Mesenchymal stem cell (in vitro differentiated cells and primary cell): ENCODE results near the gene EOLA1.
"Not testable (repeated sequence)": the region's sequence is repeated elsewhere in the genome, so short reads cannot be mapped to it uniquely, and the experiment has no call there.

Experiments used
- DNase-seq: peaks from one replicate; pipeline ENCODE4 v3.0.0-alpha.2; 2013
- H2AFZ ChIP-seq: one replicate; pipeline ENCODE4 v1.6.1; 2013; ENCODE audit warnings: low read depth, mild to moderate bottlenecking, control low read depth, inconsistent platforms, low read length, moderate library complexity
- H2AK5ac ChIP-seq: 2 replicates; pipeline ENCODE4 v1.6.1; 2013; ENCODE audit warnings: low read length, moderate library complexity, mild to moderate bottlenecking, inconsistent platforms; ENCODE audit not compliant: severe bottlenecking
- H2BK120ac ChIP-seq: one replicate; pipeline ENCODE4 v1.6.1; 2013; ENCODE audit warnings: low read depth, mild to moderate bottlenecking, inconsistent platforms, low read length, moderate library complexity
- H2BK12ac ChIP-seq, 2 experiments: one replicate each; pipeline ENCODE4 v1.6.1; 2013; ENCODE audit warnings: inconsistent platforms in 2 of 2, low read length in 2 of 2, mild to moderate bottlenecking in 2 of 2, moderate library complexity in 2 of 2, control low read depth in 1 of 2
- H2BK15ac ChIP-seq: one replicate; pipeline ENCODE4 v1.6.1; 2013; ENCODE audit warnings: mild to moderate bottlenecking, low read depth, inconsistent platforms; ENCODE audit not compliant: poor library complexity, severe bottlenecking
- H2BK5ac ChIP-seq: 2 replicates; pipeline ENCODE4 v1.6.1; 2013; ENCODE audit warnings: low read depth, mild to moderate bottlenecking, low read length, control low read depth, inconsistent platforms; ENCODE audit not compliant: poor library complexity, severe bottlenecking
- H3K14ac ChIP-seq, 2 experiments: one replicate each; pipeline ENCODE4 v1.6.1; 2013; ENCODE audit warnings: inconsistent platforms in 2 of 2, low read length in 2 of 2, control low read depth in 1 of 2, mild to moderate bottlenecking in 1 of 2, moderate library complexity in 1 of 2
- H3K18ac ChIP-seq, 2 experiments: one replicate each; pipeline ENCODE4 v1.6.1; 2013; ENCODE audit warnings: inconsistent platforms in 2 of 2, low read length in 2 of 2, control low read depth in 1 of 2, low read depth in 1 of 2, mild to moderate bottlenecking in 1 of 2
- H3K23ac ChIP-seq, 2 experiments: one replicate each; pipeline ENCODE4 v1.6.1; 2013; ENCODE audit warnings: inconsistent platforms in 2 of 2, low read length in 2 of 2, mild to moderate bottlenecking in 2 of 2, moderate library complexity in 2 of 2, control low read depth in 1 of 2
- H3K27ac ChIP-seq: 2 replicates; pipeline ENCODE4 v1.5.1; 2013; ENCODE audit warnings: mild to moderate bottlenecking, moderate library complexity, low read length, control low read depth, inconsistent platforms; ENCODE audit not compliant: poor library complexity, severe bottlenecking
- H3K27me3 ChIP-seq, 2 experiments: 2 replicates each; pipeline versions ENCODE4 v1.6.1 to v1.7.0; 2013; ENCODE audit warnings: low read length in 2 of 2, mild to moderate bottlenecking in 2 of 2, moderate library complexity in 2 of 2, control low read depth in 1 of 2, inconsistent platforms in 1 of 2; ENCODE audit not compliant: control insufficient read depth in 1 of 2, insufficient read depth in 1 of 2
- H3K36me3 ChIP-seq, 2 experiments: 2 replicates each; pipeline versions ENCODE4 v1.6.1 to v1.7.0; 2013; ENCODE audit warnings: low read length in 2 of 2, control low read depth in 1 of 2, inconsistent platforms in 1 of 2, low read depth in 1 of 2, mild to moderate bottlenecking in 1 of 2; ENCODE audit not compliant: insufficient read depth in 2 of 2, control insufficient read depth in 1 of 2
- H3K4ac ChIP-seq, 2 experiments: one replicate each; pipeline ENCODE4 v1.6.1; 2013; ENCODE audit warnings: inconsistent platforms in 2 of 2, low read length in 2 of 2, mild to moderate bottlenecking in 2 of 2, moderate library complexity in 2 of 2, control low read depth in 1 of 2, low read depth in 1 of 2
- H3K4me1 ChIP-seq: 2 replicates; pipeline ENCODE4 v1.6.1; 2013; ENCODE audit warnings: low read depth, low read length, control low read depth; ENCODE audit not compliant: control insufficient read depth, insufficient read depth
- H3K4me2 ChIP-seq: 2 replicates; pipeline ENCODE4 v1.6.1; 2013; ENCODE audit warnings: low read length, mild to moderate bottlenecking, inconsistent platforms; ENCODE audit not compliant: poor library complexity, severe bottlenecking
- H3K4me3 ChIP-seq, 2 experiments: 2 replicates each; pipeline versions ENCODE4 v1.5.1 to v1.7.0; 2013; ENCODE audit warnings: low read length in 2 of 2, mild to moderate bottlenecking in 2 of 2, control low read depth in 1 of 2, low read depth in 1 of 2; ENCODE audit not compliant: insufficient read depth in 1 of 2
- H3K79me1 ChIP-seq: replicated peaks from 2 replicates; pipeline ENCODE4 v1.6.1; 2013; ENCODE audit warnings: mild to moderate bottlenecking, control low read depth, low read length, inconsistent platforms; ENCODE audit not compliant: poor library complexity, severe bottlenecking
- H3K9ac ChIP-seq: 2 replicates; pipeline ENCODE4 v1.7.0; 2013; ENCODE audit warnings: mild to moderate bottlenecking, low read length, moderate library complexity
- H3K9me3 ChIP-seq: 2 replicates; pipeline ENCODE4 v1.7.0; 2013; ENCODE audit warnings: mild to moderate bottlenecking, low read length; ENCODE audit not compliant: control insufficient read depth
- H4K8ac ChIP-seq: one replicate; pipeline ENCODE4 v1.6.1; 2013; ENCODE audit warnings: inconsistent platforms, mild to moderate bottlenecking, low read length, moderate library complexity
- H4K91ac ChIP-seq: one replicate; pipeline ENCODE4 v1.6.1; 2013; ENCODE audit warnings: mild to moderate bottlenecking, low read length, inconsistent platforms
- WGBS: methylation state at CpG from one replicate; pipeline ENCODE4 v1.1.7; 2013; ENCODE audit warnings: mixed read lengths; 5-methylcytosine and 5-hydroxymethylcytosine counted together

EOLA1 gene

DNA sequence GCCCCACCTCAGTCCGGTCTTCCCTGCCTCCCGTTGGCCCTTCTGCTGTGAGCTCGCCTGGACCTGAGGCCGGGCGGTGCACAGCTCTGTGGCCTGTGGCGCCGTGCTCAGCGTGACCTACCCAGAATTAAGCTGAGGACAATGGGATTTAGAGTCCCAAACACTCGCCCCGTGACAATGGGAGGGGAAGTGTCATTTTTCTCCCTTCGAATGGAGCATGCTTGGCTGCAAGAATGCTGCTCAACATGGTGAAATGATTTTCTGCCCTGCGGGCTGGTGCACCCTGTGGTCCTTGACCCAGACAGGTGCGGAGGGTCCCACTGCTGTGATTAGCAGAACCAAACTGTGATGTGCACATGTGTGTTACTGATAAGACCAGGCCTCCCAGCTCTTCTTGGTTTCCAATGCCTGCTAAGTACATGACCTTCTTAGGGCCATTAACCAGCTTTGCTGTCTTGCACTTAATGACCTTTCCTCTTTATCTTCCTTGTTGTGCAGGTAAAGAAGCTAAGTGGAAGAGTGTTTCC lies 772 bp downstream of the EOLA1 start:
- Histone ChIP-seq H3K36me3 (peaks cover 0 to 7% of the 10 kb centered on the region in 2 experiments), H2BK15ac (no peak overlapping the region), H3K27me3 (no peaks in the 10 kb centered on the region), H3K9ac (peak overlapping the region; percentile 89), H4K91ac (no peak overlapping the region), H2BK5ac (no peak overlapping the region), H3K4me1 (peaks cover 7% of the 10 kb centered on the region), H3K18ac (no peak overlapping the region), H4K8ac (no peak overlapping the region), H3K27ac (no peak overlapping the region), H3K23ac (no peak overlapping the region), H2AK5ac (no peak overlapping the region), H2AFZ (no peak overlapping the region), H3K9me3 (no peaks in the 10 kb centered on the region), H2BK12ac (no peak overlapping the region), H3K4me3 (peak overlapping the region; percentile 82 to 88), H3K14ac (no peak overlapping the region), H3K4me2 (peak overlapping the region; percentile 85), H3K79me1 (no peaks in the 10 kb centered on the region), H3K4ac (no peak overlapping the region), H2BK120ac (no peak overlapping the region)
- DNase-seq = no peak
- 11% methylated on average over 13 of the region's 13 CpGs for WGBS

DNA sequence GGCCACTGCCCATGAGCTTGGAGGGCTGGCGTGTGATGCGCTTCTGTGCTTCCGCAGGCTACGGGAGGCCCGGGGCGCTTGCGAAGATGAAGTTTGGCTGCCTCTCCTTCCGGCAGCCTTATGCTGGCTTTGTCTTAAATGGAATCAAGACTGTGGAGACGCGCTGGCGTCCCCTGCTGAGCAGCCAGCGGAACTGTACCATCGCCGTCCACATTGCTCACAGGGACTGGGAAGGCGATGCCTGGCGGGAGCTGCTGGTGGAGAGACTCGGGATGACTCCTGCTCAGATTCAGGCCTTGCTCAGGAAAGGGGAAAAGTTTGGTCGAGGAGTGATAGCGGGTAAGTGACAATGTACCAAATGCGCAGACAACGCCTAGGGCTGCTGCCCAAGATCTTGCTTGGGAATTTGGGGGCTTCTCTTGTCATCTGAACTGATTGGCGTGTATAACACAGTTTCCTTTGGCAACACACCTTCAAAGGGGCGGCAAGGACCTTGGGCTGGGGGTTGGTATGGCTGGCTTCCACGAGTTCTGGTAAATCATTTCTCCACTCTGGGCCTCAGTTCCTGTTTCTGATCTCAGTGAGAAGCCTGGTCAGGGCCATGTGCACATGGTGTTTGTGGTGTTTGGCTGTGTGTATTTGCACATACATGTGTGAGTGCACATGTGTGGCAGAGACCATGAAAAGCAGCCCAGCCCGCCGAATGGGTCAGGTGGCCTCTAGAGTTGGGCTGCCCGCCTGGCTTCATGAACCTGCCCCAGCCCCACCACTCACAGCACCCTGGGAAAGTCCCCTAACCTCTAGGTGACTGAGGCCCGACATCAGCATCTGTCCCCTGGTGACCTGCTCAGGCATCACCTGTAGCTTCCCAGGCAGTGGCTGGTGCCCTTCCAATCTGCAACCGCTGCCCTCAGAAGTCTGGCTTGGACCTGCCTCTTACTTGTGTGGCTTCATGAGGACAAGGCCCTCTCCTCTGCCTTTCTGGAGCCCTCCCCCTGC lies 5.0 kb downstream of the EOLA1 start:
- H3K36me3 ChIP-seq = not testable (repeated sequence)

DNA sequence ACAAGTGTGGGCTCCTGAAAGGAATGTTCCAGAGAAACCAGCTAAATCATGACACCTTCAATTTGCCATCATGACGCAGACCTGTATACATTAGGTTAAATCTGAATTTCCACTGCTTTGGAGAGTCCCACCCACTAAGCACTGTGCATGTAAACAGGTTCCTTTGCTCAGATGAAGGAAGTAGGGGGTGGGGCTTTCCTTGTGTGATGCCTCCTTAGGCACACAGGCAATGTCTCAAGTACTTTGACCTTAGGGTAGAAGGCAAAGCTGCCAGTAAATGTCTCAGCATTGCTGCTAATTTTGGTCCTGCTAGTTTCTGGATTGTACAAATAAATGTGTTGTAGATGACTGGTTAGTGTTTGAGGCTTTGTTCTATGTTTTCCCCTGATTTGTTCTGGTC lies 6.2 kb downstream of the EOLA1 start:
- no CpG with 5 or more reads among the region's 1 CpG for WGBS
- H3K23ac ChIP-seq, H3K18ac ChIP-seq, H4K91ac ChIP-seq, H2BK120ac ChIP-seq, H3K4me1 ChIP-seq, H3K36me3 ChIP-seq, H2AK5ac ChIP-seq, H2BK5ac ChIP-seq, H3K27ac ChIP-seq, H3K27me3 ChIP-seq, H3K4me3 ChIP-seq, H3K4me2 ChIP-seq, H3K9ac ChIP-seq, H3K14ac ChIP-seq, H4K8ac ChIP-seq, H3K79me1 ChIP-seq, H3K4ac ChIP-seq, H2BK12ac ChIP-seq, DNase-seq, H2BK15ac ChIP-seq, H3K9me3 ChIP-seq, H2AFZ ChIP-seq: not testable (repeated sequence)

More for the DNA sequence above, 5.0 kb downstream of the EOLA1 start:
- not testable (repeated sequence) for H3K9me3 ChIP-seq, H3K14ac ChIP-seq, H3K18ac ChIP-seq, H2BK5ac ChIP-seq, H3K27me3 ChIP-seq, H3K4me3 ChIP-seq, H4K8ac ChIP-seq, H3K4me1 ChIP-seq, H2BK15ac ChIP-seq, H2AK5ac ChIP-seq, H3K79me1 ChIP-seq, H4K91ac ChIP-seq, H2AFZ ChIP-seq, H3K4me2 ChIP-seq, H3K9ac ChIP-seq, H3K23ac ChIP-seq, H3K4ac ChIP-seq, H2BK12ac ChIP-seq, H2BK120ac ChIP-seq, H3K27ac ChIP-seq
- no CpG with 5 or more reads among the region's 29 CpGs for WGBS
- peak; percentile 41 for DNase-seq

DNA sequence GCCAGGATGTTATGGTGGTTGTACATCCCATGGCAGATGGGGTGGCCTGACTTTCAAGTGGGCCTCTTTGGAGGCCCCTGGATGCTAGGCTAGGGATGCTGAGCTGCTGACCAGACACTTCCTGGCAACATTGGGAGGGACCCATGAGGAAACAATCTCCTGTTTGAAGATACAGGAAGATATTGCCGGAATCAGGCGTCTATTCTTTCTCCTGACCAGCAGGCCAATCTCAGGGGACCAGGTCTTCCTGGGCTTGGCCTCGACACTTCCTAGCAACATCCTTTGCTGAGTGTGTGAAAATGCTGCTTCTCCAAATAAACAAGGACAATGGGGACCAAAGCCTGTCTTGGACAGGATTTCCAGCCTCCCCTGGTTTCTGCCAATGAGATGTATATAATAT lies 7.0 kb downstream of the EOLA1 start:
- not testable (repeated sequence) for H2BK15ac ChIP-seq, H3K36me3 ChIP-seq, H3K4me2 ChIP-seq, H3K4me3 ChIP-seq, H4K91ac ChIP-seq, H2BK12ac ChIP-seq, H2AK5ac ChIP-seq, H3K9ac ChIP-seq, H2BK120ac ChIP-seq, H3K4ac ChIP-seq, DNase-seq, H3K79me1 ChIP-seq, H3K18ac ChIP-seq, H3K27ac ChIP-seq, H3K14ac ChIP-seq, H2BK5ac ChIP-seq, H3K27me3 ChIP-seq, H3K23ac ChIP-seq, H3K4me1 ChIP-seq, H2AFZ ChIP-seq, H4K8ac ChIP-seq, H3K9me3 ChIP-seq
- no CpG with 5 or more reads among the region's 3 CpGs for WGBS
